Measurements from ENCODE around the gene CENPL.
"Not testable (repeated sequence)": the region's sequence is repeated elsewhere in the genome, so short reads cannot be mapped to it uniquely, and the experiment has no call there.

DNA sequence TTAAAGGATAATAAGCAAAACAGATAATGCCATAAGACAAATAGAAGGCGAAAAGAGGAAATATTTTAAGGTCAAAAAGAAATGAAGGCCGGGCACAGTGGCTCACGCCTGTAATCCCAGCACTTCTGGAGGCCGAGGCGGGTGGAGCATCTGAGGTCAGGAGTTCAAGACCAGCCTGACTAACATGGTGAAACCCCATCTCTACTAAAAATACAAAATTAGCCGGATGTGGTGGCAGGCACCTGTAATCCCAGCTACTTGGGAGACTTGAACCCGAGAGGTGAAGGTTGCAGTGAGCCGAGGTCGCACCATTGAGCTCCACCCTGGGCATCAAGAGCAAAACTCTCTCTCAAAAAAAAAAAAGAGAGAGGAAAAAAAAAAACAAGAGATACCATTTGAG is 54.4 kb downstream of the CENPL start:
- TF ChIP-seq, protein P1, sequence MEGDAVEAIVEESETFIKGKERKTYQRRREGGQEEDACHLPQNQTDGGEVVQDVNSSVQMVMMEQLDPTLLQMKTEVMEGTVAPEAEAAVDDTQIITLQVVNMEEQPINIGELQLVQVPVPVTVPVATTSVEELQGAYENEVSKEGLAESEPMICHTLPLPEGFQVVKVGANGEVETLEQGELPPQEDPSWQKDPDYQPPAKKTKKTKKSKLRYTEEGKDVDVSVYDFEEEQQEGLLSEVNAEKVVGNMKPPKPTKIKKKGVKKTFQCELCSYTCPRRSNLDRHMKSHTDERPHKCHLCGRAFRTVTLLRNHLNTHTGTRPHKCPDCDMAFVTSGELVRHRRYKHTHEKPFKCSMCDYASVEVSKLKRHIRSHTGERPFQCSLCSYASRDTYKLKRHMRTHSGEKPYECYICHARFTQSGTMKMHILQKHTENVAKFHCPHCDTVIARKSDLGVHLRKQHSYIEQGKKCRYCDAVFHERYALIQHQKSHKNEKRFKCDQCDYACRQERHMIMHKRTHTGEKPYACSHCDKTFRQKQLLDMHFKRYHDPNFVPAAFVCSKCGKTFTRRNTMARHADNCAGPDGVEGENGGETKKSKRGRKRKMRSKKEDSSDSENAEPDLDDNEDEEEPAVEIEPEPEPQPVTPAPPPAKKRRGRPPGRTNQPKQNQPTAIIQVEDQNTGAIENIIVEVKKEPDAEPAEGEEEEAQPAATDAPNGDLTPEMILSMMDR (IDR thresholded peaks at IDR 0.05) = not testable (repeated sequence)
- not testable (repeated sequence) for TF ChIP-seq EP300, POLR2A, POLR2AphosphoS5 (IDR thresholded peaks at IDR 0.05)

All from suprapubic skin (tissue), 4 donors.